Gastroesophageal sphincter (tissue), 3 donors: Measurements from ENCODE around the gene CHCHD6.

Source experiments
- EP300 ChIP-seq: sonication (generic); formaldehyde crosslinking; IDR thresholded peaks from one replicate; pipeline ENCODE4 v1.6.1; 2017; ENCODE audit warnings: antibody characterized with exemption, mild to moderate bottlenecking
- POLR2A ChIP-seq, 2 donors: fragments of 450-650 bp; IDR thresholded peaks; one replicate each; pipeline ENCODE4 v1.6.1; 2017; ENCODE audit warnings: antibody characterized with exemption in 2 of 2, mild to moderate bottlenecking in 2 of 2, moderate library complexity in 1 of 2
- POLR2AphosphoS5 ChIP-seq: sonication (generic); formaldehyde crosslinking; IDR thresholded peaks from one replicate; pipeline ENCODE4 v1.6.1; 2017; ENCODE audit warnings: antibody characterized with exemption
- TF ChIP-seq, protein P1 (sequence below), 4 experiments: fragments of 200-600 bp in 2 of 4; fragments of 450-650 bp in 2 of 4; sonication (generic) in 1 of 4; IDR thresholded peaks; one replicate each; pipeline ENCODE4 v1.5.1; 2017 to 2019; ENCODE audit warnings: antibody characterized with exemption in 4 of 4, mild to moderate bottlenecking in 2 of 4, moderate library complexity in 2 of 4

- TF ChIP-seq, protein P1, sequence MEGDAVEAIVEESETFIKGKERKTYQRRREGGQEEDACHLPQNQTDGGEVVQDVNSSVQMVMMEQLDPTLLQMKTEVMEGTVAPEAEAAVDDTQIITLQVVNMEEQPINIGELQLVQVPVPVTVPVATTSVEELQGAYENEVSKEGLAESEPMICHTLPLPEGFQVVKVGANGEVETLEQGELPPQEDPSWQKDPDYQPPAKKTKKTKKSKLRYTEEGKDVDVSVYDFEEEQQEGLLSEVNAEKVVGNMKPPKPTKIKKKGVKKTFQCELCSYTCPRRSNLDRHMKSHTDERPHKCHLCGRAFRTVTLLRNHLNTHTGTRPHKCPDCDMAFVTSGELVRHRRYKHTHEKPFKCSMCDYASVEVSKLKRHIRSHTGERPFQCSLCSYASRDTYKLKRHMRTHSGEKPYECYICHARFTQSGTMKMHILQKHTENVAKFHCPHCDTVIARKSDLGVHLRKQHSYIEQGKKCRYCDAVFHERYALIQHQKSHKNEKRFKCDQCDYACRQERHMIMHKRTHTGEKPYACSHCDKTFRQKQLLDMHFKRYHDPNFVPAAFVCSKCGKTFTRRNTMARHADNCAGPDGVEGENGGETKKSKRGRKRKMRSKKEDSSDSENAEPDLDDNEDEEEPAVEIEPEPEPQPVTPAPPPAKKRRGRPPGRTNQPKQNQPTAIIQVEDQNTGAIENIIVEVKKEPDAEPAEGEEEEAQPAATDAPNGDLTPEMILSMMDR (IDR thresholded peaks at IDR 0.05): no peak
- no peak for TF ChIP-seq POLR2A (IDR thresholded peaks at IDR 0.05)
- no peak for TF ChIP-seq EP300
- no peak for TF ChIP-seq POLR2AphosphoS5
Observed at GRCh38 chr3:126896067-126896441, 192.0 kb downstream of the CHCHD6 start.
